Esophagus muscularis mucosa (tissue), 3 donors: Measurements from ENCODE around the gene MAGI1.

ENCODE experiments used
- CTCF ChIP-seq, 3 experiments: fragments of 200-600 bp in 2 of 3; fragments of 450-650 bp in 1 of 3; sonication (generic) in 2 of 3; IDR thresholded peaks; one replicate each; pipeline ENCODE4 v1.5.1; 2017 to 2019; ENCODE audit warnings: antibody characterized with exemption in 3 of 3, mild to moderate bottlenecking in 2 of 3, moderate library complexity in 1 of 3
- POLR2A ChIP-seq: fragments of 450-650 bp; IDR thresholded peaks from one replicate; pipeline ENCODE4 v1.6.1; 2017; ENCODE audit warnings: antibody characterized with exemption, moderate library complexity, mild to moderate bottlenecking, low read depth
- POLR2AphosphoS5 ChIP-seq, 2 donors: sonication (generic); formaldehyde crosslinking; IDR thresholded peaks; one replicate each; pipeline ENCODE4 v1.6.1; 2017; ENCODE audit warnings: antibody characterized with exemption in 2 of 2

DNA sequence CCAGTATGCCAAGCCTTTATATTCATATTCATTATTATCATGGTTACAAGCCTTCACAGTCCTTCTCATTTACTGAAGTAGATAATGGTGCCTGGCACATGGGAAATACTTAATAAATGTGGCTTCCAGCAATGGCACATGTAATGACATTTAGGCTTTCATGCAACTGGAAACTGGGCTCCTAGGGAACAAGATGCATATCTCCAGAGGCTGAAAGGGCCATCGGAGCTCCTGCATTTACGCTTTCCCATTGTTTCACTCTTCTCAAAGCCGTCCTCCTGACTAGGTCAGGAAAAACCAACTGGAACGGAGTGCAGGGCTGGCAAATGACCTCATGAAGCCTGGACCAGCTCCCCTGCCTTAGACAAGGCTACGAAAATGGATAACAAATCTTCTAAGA is 474.9 kb downstream of the MAGI1 start:
- TF ChIP-seq CTCF (IDR thresholded peaks at IDR 0.05) (no peak), POLR2AphosphoS5 (IDR thresholded peaks at IDR 0.05) (no peak), POLR2A (no peak)
